SJSA1 (cell line): ENCODE data around the gene PPP5C. TPM values are rescaled to one million over a fixed set of nuclear protein-coding genes. Genes with fewer than 3 reads are reported as not detected.
A peak's percentile ranks its signal among the peaks of the same experiment; 100 is the strongest.
"Not testable (repeated sequence)": the region's sequence is repeated elsewhere in the genome, so short reads cannot be mapped to it uniquely, and the experiment has no call there.

Experiments
- DNase-seq, 2 experiments: peaks; one replicate each; pipeline ENCODE4 v3.0.0-alpha.2; 2015 to 2020; ENCODE audit warnings: low spot score in 2 of 2, low read depth in 1 of 2
- H3K27ac ChIP-seq: fragments of 250-450 bp; sonication (Bioruptor Pico); 2 replicates; pipeline ENCODE4 v1.5.1; 2020; ENCODE audit warnings: mild to moderate bottlenecking, moderate library complexity
- H3K27me3 ChIP-seq: fragments of 250-450 bp; sonication (Bioruptor Pico); replicated peaks from 2 replicates; pipeline ENCODE4 v1.5.1; 2020; ENCODE audit warnings: mild to moderate bottlenecking, moderate library complexity
- H3K36me3 ChIP-seq: fragments of 250-450 bp; sonication (Bioruptor Pico); 2 replicates; pipeline ENCODE4 v1.5.1; 2020; ENCODE audit warnings: mild to moderate bottlenecking
- H3K4me1 ChIP-seq: fragments of 250-450 bp; sonication (Bioruptor Pico); replicated peaks from 2 replicates; pipeline ENCODE4 v1.6.1; 2021; ENCODE audit warnings: mild to moderate bottlenecking
- H3K4me3 ChIP-seq: fragments of 250-450 bp; sonication (Bioruptor Pico); 2 replicates; pipeline ENCODE4 v1.5.1; 2020; ENCODE audit warnings: mild to moderate bottlenecking
- H3K9me3 ChIP-seq: fragments of 250-450 bp; sonication (Bioruptor Pico); replicated peaks from 2 replicates; pipeline ENCODE4 v1.5.1; 2020; ENCODE audit warnings: mild to moderate bottlenecking
- total RNA-seq: library from RNA; depleted of rRNA; stranded (reverse); fragments of >200 nt; shearing (Covaris generic); gene quantifications from 2 replicates; pipeline ENCODE4 v1.2.3, GENCODE V29; 2014

The PPP5C gene
- total RNA-seq, 1 experiment from 2014 or later: 79.9 TPM

DNA sequence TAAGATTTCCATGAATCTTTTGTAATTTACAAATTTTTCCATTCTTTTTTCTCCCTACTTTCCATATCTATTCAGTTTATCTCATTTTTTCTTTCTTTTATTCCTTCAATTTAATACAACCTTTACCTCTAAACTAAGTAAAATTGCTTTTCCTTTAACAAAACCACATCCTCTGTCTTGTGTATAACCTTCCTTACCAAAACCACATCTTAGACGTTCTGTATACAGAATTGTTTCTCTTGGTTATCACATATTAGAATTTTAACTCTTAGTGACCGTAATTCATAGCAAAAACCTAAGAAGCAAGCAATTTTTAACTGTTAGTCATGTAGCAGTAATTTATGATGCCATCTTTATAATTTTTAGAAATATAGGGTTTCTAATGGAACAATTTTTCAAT is 15.0 kb downstream of the PPP5C start:
- peaks cover 52% of the 10 kb centered on the region for H3K36me3 ChIP-seq
- H3K4me1 ChIP-seq: peaks cover 15% of the 10 kb centered on the region
- no peaks in the 10 kb centered on the region for H3K27me3 ChIP-seq
- no peak for DNase-seq
- no peak overlapping the region for H3K27ac ChIP-seq
- H3K4me3 ChIP-seq: no peak overlapping the region
- no peaks in the 10 kb centered on the region for H3K9me3 ChIP-seq

DNA sequence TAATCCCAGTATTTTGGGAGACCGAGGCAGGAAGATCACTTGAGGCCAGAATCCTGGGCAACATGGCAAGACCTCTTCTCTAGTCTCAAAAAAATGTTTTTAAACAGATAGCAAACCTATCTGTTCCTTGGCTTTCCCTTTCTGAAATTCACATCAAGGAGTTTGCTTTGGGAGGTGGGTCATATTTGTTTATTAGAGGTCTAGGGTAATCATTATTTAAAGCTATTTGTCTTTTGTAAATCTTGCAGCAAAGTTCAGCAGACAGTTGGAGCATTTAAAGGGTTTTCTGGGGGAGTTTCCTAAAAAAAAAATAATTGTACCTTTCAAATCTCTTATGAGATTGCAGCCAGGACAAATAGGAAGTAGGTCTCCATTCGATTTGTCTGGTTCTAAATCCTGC is 17.5 kb downstream of the PPP5C start:
- Histone ChIP-seq H3K4me1 (no peaks in the 10 kb centered on the region), H3K27me3 (no peaks in the 10 kb centered on the region), H3K9me3 (no peaks in the 10 kb centered on the region), H3K27ac (no peak overlapping the region), H3K4me3 (no peak overlapping the region), H3K36me3 (peaks cover 42% of the 10 kb centered on the region)
- no peak for DNase-seq

DNA sequence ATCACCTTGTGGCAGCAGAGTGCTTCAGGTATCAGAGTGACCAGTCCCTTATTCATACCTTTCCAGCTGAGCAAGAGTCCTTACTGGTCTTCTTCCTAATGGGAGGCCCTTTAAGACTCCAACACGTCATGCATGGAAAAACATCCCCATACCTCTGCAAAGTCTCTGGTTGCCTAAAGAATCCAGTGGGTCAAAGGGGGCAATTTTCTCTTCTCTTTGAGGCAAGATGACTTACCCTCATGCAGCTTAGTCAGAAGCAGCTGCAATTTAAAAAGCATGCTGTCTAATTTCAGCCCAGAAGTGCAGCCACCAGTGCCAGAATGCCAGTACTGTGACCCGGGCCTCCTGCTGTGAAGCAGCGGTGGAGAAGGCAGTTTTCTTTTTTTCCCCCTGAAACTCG is 18.7 kb downstream of the PPP5C start:
- no peak for DNase-seq
- Histone ChIP-seq H3K27me3 (no peaks in the 10 kb centered on the region), H3K9me3 (no peaks in the 10 kb centered on the region), H3K4me1 (peaks cover 6% of the 10 kb centered on the region), H3K27ac (no peak overlapping the region), H3K4me3 (no peak overlapping the region), H3K36me3 (peaks cover 42% of the 10 kb centered on the region)

DNA sequence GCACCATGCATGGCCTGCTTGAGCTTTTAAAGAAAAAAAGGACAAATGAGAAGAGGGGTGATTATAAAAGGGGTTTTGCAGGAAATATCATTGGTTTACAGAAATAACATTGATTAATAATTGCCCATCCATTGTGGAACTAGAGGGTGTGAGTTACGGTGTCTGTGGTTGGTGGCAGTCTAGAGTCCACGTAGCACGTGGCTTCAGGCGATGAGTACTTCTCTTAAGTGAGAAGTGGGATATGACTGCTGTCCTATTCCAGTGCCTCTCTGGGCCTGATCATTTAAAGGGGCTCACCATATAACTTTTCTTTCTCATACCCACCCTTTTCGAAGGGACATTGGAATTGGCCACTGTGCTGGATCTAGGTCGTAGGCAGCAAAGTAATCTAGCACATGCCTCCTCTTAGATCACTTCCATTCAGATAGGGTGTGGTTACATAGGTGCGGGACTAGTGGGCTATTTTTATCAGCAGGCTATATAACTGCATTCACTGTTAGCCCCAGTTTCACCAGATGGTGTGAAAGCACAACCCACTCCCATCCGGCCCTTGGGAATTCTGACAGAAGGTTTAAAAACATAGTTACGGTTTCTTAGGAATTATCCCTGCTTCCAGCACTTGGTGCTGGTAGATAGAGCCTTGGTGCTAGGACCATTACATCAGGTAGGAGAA is 19.9 kb downstream of the PPP5C start:
- H3K27ac ChIP-seq: no peak overlapping the region
- H3K27me3 ChIP-seq: no peaks in the 10 kb centered on the region
- no peaks in the 10 kb centered on the region for H3K9me3 ChIP-seq
- DNase-seq: no peak
- H3K36me3 ChIP-seq: peaks cover 53% of the 10 kb centered on the region
- H3K4me1 ChIP-seq: peaks cover 18% of the 10 kb centered on the region
- H3K4me3 ChIP-seq: no peak overlapping the region

DNA sequence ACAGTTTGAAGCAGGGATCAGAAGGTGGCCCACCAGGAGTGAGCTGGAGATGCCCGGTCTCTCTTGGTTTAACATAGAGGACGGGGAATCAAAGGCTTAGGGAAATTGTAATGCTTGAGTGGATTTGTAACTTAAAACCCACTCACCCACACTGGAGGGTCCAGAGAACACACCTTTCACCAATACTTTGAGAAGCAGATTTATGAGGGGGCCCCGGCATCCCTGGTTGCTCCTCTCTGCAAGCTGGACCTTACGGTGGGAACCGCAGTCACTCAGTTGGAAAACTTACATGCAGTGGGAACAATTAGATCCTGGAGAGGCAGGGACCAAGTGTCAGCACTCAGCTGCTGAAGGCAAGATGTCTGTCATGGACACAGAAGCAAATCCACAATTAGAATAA is 20.5 kb downstream of the PPP5C start:
- H3K4me1 ChIP-seq: peaks cover 24% of the 10 kb centered on the region
- DNase-seq: no peak
- H3K36me3 ChIP-seq: peaks cover 57% of the 10 kb centered on the region
- no peak overlapping the region for H3K4me3 ChIP-seq
- no peak overlapping the region for H3K27ac ChIP-seq
- no peaks in the 10 kb centered on the region for H3K9me3 ChIP-seq
- H3K27me3 ChIP-seq: no peaks in the 10 kb centered on the region

DNA sequence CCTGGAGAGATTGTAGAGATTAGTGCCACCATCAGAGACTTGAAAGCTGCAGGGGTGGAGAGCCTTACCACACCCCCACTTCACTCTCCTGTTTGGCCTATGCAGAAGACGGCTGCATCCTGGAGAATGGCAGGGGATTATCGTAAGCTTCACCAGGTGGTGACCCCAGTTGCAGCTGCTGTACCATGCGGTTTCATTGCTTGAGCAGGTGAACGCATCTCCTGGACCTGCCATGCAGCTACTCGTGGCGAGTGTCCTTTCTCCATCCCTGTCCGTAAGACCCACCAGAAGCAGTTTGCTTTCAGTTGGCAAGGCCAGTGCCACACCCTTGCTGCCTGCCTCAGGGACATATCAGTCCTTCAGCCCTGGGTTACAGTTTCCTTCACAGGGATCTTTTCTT is 21.2 kb downstream of the PPP5C start:
- H3K9me3 ChIP-seq: no peaks in the 10 kb centered on the region
- H3K4me3 ChIP-seq: no peak overlapping the region
- DNase-seq: no peak
- peaks cover 61% of the 10 kb centered on the region for H3K36me3 ChIP-seq
- H3K27ac ChIP-seq: no peak overlapping the region
- peaks cover 31% of the 10 kb centered on the region for H3K4me1 ChIP-seq
- H3K27me3 ChIP-seq: no peaks in the 10 kb centered on the region

DNA sequence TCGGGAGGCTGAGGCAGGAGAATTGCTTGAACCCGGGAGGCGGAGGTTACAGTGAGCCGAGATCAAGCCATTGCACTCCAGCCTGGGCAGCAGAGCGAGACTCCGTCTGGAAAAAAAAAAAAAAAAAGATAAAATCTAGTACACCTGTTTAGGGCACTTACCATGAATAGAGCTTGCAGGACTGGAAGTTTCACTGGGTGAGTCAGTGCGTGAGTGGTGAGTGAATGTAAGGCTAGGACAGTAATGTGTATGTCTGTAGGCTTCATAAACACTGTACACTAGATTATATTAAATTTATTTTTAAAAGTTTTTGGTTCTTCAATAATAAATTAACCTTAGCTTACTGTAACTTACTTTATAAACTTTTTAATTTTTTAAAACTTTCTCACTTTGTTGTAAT is 22.9 kb downstream of the PPP5C start:
- DNase-seq: no peak
- H3K27me3 ChIP-seq: no peaks in the 10 kb centered on the region
- H3K36me3 ChIP-seq: peaks cover 63% of the 10 kb centered on the region
- no peaks in the 10 kb centered on the region for H3K9me3 ChIP-seq
- no peak overlapping the region for H3K4me3 ChIP-seq
- peak overlapping the region; percentile 51; the same call in 1 of the 2 replicates for H3K27ac ChIP-seq
- peaks cover 48% of the 10 kb centered on the region for H3K4me1 ChIP-seq

DNA sequence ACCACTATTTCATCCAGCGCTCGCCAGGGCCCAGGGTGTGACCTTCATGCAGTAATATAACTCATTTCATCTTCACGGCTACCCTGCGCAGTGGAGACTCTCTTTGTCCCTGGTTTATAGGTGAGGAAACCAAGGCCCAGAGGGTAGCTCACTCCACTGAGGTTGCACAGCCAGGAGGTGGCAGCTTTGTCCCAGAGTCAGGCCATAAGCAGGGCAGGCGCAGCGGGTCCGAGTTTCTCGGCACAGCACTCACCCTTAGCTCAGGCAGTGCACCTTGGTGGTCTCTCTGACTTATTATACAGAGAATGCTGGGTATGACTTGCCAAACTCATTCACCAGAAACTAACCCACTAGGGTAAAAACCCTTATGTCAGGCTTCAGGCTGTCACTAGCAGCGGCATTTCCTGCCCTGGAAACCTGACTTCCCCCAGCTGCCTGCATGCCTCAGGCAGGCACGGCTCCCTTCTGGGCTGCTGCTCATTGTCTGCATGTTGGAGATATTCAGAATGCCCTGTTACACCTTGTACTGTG is 24.5 kb downstream of the PPP5C start:
- peaks cover 49% of the 10 kb centered on the region for H3K4me1 ChIP-seq
- no peaks in the 10 kb centered on the region for H3K27me3 ChIP-seq
- H3K36me3 ChIP-seq: peaks cover 59% of the 10 kb centered on the region
- H3K4me3 ChIP-seq: no peak overlapping the region
- H3K9me3 ChIP-seq: no peaks in the 10 kb centered on the region
- H3K27ac ChIP-seq: no peak overlapping the region; the same call in 1 of the 2 replicates
- peak; percentile 38 to 66 for DNase-seq

DNA sequence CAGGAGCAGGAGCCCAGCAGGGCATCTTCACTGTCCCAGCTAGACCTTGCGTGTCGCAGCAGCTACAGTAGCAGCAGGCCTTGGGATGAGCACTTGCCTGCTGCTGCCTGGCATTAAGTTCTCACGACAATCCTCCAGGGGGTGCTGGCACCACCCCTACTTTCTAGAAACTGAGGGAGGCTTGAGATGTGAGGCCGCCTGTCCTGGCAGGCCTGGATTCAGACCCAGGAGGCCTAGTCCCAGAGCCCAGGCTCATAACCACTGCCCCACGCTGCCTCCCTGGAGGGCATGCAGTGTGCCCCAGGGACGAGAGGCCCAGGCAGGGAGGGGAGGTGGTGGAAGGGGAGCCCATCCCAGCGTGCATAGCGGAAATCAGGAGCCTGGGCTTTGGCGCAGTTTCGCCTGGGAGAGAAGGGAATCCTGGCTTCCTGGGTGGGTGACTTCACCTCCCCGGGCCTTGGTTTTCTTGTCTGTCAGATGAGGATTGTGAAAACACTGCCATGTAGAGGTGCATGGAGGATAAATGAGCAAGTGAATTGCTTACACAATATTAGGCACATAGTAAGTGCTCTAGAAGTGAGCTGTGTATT is 26.1 kb downstream of the PPP5C start:
- peak; percentile 67 to 81 for DNase-seq
- H3K9me3 ChIP-seq: no peaks in the 10 kb centered on the region
- H3K27ac ChIP-seq: peak overlapping the region; percentile 87
- peaks cover 55% of the 10 kb centered on the region for H3K4me1 ChIP-seq
- no peaks in the 10 kb centered on the region for H3K27me3 ChIP-seq
- H3K4me3 ChIP-seq: no peak overlapping the region
- peaks cover 60% of the 10 kb centered on the region for H3K36me3 ChIP-seq

DNA sequence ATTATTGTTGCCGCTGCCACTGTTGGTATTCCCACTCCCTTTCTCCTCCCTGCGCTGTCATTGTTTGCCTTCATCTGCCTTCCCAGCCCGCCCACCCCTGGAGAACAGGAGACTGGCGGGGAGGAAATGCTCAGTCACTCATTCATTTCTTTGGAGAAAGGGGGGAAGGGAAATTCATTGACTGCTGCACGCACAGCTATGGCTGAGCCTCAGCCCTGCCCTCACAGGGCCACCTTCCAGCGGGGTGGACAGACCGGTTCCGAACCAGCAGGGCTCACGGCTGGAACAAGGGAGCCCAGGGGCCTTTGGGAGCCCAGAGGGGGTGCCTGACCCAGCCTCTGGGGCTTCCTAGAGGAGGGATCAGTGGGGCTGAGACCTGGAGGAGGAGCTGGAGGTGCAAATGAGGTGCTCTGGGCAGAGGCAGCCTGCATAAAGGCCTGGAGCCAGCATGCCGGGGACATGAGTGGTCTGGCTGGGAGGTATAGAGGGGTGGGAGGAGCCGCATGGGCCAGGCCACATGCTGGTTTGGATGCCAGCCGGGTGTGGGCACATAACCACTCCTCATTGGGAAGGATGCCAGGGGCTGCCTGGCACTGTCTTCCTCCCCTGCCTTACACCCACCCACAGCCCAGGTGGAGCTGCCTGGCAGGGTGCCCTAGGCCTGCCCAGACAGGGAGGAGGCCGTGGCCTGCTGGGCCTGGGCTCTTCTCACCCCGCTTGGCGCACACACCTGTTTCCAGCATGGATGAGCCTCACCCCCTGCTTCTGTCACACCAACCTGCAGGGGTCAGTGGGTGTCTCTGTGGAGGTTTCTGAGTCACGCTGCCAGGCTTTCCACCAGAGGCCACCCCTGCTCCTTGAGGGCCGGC is 26.8 kb downstream of the PPP5C start:
- H3K27ac ChIP-seq: peak overlapping the region; percentile 87
- DNase-seq: peak; percentile 83 to 88
- H3K4me1 ChIP-seq: peaks cover 62% of the 10 kb centered on the region
- no peak overlapping the region for H3K4me3 ChIP-seq
- H3K9me3 ChIP-seq: no peaks in the 10 kb centered on the region
- H3K27me3 ChIP-seq: no peaks in the 10 kb centered on the region
- H3K36me3 ChIP-seq: peaks cover 64% of the 10 kb centered on the region

DNA sequence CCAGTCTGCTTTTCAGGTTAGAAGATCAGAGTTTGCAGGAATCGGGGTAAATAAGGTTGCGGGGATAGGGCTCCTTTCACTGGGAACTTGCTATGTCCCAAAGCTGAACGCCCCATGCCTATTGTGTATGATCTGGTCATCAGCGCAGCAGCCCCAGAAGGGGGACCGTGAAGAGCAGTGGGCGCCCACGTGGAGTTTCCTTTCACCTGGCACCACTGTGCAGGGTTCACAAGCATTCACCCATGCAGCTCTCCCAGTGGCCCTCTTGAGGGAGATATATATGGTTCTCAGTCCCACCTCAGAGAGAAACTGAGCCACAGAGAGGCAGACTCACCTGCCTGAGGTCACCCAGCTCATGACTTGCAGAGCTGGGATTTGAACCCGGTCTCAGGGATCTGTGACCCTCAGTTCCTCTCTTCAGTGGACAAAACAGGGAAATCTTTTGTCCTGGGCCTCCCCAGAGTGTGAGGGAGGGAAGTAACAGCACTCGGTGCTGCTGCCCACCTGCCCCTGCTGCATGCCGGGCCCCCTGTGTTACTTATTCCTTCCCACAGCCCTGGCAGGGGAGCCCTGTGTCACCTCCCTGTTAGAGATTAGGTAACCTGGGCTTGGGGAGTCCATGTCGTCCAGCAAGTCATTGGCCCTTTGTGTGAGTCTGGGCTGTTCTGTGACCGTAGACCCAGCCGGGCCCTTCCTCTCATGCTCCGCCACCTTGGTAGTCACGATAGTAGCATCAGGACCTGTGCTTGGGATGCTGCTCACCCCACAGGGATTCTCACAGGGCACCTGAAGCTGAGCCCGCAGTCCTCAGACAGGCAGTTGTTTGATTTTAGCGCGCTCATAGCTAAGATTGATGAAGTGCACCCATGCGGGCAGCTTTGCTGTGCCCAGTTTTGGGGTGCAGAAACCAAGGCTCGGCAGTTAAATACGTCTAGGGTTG is 27.9 kb downstream of the PPP5C start:
- Histone ChIP-seq H3K36me3 (peaks cover 75% of the 10 kb centered on the region), H3K4me1 (peaks cover 62% of the 10 kb centered on the region), H3K27ac (peak overlapping the region; percentile 87), H3K4me3 (no peak overlapping the region), H3K9me3 (no peaks in the 10 kb centered on the region), H3K27me3 (no peaks in the 10 kb centered on the region)
- no peak for DNase-seq

DNA sequence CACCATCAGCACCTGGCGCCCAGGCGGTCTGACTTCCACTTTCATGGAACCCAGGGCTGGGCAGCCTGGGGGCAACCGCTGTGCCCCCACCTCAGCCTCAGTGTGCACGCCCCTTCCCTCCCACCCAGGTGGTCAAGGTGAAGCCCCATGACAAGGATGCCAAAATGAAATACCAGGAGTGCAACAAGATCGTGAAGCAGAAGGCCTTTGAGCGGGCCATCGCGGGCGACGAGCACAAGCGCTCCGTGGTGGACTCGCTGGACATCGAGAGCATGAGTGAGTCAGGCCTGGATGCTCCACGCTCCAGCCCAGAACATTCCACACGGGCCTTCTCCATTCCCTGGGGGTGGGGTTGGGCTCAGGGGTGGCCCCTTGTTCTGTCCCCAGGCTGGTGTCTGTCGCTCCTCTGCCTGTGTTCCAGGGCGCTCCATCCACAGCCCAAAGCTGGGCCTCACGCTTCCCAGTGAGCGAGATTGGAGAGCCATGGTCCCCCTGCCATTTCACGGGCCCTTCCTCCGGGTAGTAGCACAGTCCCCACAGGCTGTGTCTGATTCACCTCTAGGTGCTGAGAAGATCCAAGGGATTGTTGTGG is 28.7 kb downstream of the PPP5C start:
- H3K4me1 ChIP-seq: peaks cover 56% of the 10 kb centered on the region
- H3K9me3 ChIP-seq, H3K27me3 ChIP-seq, H3K4me3 ChIP-seq, DNase-seq, H3K27ac ChIP-seq: not testable (repeated sequence)
- H3K36me3 ChIP-seq: peaks cover 82% of the 10 kb centered on the region
